Erythroblast (primary cell): ENCODE results near the gene ZDHHC21.
A peak's percentile ranks its signal among the peaks of the same experiment; 100 is the strongest.

Experiments
- GATA1 ChIP-seq: IDR thresholded peaks from 2 replicates; pipeline ENCODE4 v1.6.1; 2011; ENCODE audit warnings: low read depth, mild to moderate bottlenecking, control low read depth, low read length, moderate library complexity
- POLR2A ChIP-seq: IDR thresholded peaks from 2 replicates; pipeline ENCODE4 v1.6.1; 2011; ENCODE audit warnings: mild to moderate bottlenecking, low read length

DNA sequence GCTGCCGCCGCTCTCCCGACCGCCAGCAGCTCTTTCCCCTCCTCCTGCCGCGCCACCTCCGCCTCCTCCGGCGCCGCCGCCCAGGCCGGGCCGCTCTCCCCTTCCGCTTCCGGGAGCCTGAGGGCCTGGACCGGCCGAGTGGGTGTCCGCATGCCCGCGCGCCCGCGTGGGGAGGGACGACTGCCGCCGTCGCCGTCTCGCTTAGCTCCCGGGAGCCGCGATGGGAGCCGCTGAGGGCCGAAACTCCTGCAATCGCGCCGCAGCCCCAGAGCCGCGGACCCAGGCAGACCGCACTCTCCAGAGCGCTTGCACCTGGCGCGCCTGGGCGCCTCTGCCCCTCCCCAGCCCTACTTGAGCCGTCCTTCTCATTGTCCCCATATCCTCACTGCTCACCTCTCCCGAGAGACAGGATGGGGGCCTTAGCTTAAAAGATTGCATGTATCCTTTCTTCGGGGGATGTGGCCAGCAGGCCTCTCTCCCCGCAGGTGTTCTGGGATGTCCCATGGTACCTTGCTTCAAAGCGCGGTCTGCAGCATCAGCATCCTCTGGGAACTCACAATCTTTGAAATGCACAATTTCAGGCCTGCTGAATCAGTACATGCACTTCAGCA is at the start of gene ZDHHC21:
- peak; percentile 46 for TF ChIP-seq POLR2A
- no peak for TF ChIP-seq GATA1
